ENCODE results near the gene GNA12.

DNA sequence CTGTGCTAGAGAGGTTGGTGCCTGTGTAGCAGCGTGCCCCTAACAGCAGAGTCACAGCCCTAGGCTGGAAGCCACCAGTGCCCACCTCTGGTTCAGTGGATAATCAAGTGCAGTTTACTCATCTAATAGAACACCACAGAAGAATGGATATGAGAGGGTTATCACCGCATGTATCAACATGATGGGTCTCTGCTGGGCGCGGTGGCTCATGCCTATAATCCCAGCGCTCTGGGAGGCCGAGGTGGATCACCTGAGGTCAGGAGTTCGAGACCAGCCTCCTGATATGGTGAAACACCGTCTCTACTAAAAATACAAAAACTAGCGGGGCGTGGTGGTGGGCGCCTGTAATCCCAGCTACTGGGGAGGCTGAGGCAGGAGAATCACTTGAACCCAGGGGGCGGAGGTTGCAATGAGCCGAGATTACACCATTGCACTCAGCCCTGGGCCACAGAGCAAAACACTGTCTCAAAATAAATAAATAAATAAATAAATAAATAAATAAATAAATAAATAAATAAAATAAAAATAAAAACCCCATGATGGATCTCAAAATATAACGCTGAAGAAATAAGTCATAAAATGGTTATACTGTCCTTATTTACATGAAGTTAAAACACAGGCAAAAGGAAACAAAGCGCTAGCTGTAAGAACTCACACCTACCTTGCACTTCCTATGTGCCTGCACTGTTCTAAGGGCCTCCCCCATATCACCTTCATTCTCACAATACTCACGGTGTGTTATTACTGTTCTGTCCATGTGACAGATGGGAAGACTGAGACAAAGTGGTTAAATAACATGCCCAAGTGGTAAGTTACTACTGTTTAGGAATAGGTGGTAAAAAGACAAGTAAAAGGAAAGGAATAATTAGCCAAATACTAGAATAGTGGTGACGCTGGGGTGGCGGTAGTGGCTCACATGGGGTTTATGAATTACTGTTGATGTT, 85.2 kb downstream of the GNA12 start:
- no peak for TF ChIP-seq TAF1 (IDR thresholded peaks at IDR 0.05; ENCODE audit: low read depth)
- TF ChIP-seq CEBPB (IDR thresholded peaks at IDR 0.05), result no peak

Measured in Ishikawa (cell line).